Measurements from ENCODE around the gene SRPX.
A peak's percentile ranks its signal among the peaks of the same experiment; 100 is the strongest.

Gene SRPX

GRCh38 chrX:38211891-38212635 is 8.6 kb downstream of the SRPX start:
- no peak for DNase-seq

- peak in 21 of 51 donors; percentile 0 to 52 (median 5) for DNase-seq
Measured at GRCh38 chrX:38206542-38206941, 14.1 kb downstream of the SRPX start.

- peak in 2 of 51 donors; percentile 3 for DNase-seq
Measured at GRCh38 chrX:38206036-38206435, 14.6 kb downstream of the SRPX start.

- no peak for DNase-seq
Measured at GRCh38 chrX:38205039-38205438, 15.6 kb downstream of the SRPX start.

- DNase-seq = peak in 25 of 51 donors; percentile 0 to 47 (median 3)
Measured at GRCh38 chrX:38192007-38192810, 28.5 kb downstream of the SRPX start.

GRCh38 chrX:38189431-38190250 is 31.0 kb downstream of the SRPX start:
- DNase-seq = no peak

- DNase-seq = no peak
Measured at GRCh38 chrX:38183596-38183995, 37.1 kb downstream of the SRPX start.

- no peak for DNase-seq
Measured at GRCh38 chrX:38181357-38181756, 39.3 kb downstream of the SRPX start.

GRCh38 chrX:38178396-38178795 is 42.3 kb downstream of the SRPX start:
- no peak for DNase-seq

- DNase-seq = peak in 12 of 51 donors; percentile 0 to 7 (median 2)
Measured at GRCh38 chrX:38175139-38175538, 45.5 kb downstream of the SRPX start.

GRCh38 chrX:38172596-38172995 is 48.1 kb downstream of the SRPX start:
- DNase-seq = no peak

GRCh38 chrX:38170556-38170955 is 50.1 kb downstream of the SRPX start:
- no peak for DNase-seq

- DNase-seq = peak in 1 of 51 donors; percentile 8
Measured at GRCh38 chrX:38166478-38167083, 54.1 kb downstream of the SRPX start.

- no peak for DNase-seq
Measured at GRCh38 chrX:38165023-38165422, 55.6 kb downstream of the SRPX start.

GRCh38 chrX:38163193-38163592 is 57.5 kb downstream of the SRPX start:
- no peak for DNase-seq

GRCh38 chrX:38156838-38157237 is 63.8 kb downstream of the SRPX start:
- no peak for DNase-seq

GRCh38 chrX:38154818-38155217 is 65.9 kb downstream of the SRPX start:
- peak in 1 of 51 donors; percentile 0 for DNase-seq

- DNase-seq = no peak
Measured at GRCh38 chrX:38154340-38154739, 66.3 kb downstream of the SRPX start.

- no peak for DNase-seq
Measured at GRCh38 chrX:38151441-38151840, 69.2 kb downstream of the SRPX start.

GRCh38 chrX:38150993-38151392 is 69.7 kb downstream of the SRPX start:
- no peak for DNase-seq

GRCh38 chrX:38149016-38149415 is 71.7 kb downstream of the SRPX start:
- DNase-seq = no peak
